Measurements from ENCODE around the gene RNU6-9. TPM values are rescaled to one million over a fixed set of nuclear protein-coding genes. Genes with fewer than 3 reads are reported as not detected.

RNU6-9 gene
- total RNA-seq, 1 donor from 2014 or later = not detected

- H3K4me1 ChIP-seq = peaks cover 28% of the 10 kb centered on the region
- H3K9me3 ChIP-seq = no peaks in the 10 kb centered on the region
- no peak overlapping the region for H3K27ac ChIP-seq
- H3K36me3 ChIP-seq = peaks cover 8% of the 10 kb centered on the region
- TF ChIP-seq, protein P1, sequence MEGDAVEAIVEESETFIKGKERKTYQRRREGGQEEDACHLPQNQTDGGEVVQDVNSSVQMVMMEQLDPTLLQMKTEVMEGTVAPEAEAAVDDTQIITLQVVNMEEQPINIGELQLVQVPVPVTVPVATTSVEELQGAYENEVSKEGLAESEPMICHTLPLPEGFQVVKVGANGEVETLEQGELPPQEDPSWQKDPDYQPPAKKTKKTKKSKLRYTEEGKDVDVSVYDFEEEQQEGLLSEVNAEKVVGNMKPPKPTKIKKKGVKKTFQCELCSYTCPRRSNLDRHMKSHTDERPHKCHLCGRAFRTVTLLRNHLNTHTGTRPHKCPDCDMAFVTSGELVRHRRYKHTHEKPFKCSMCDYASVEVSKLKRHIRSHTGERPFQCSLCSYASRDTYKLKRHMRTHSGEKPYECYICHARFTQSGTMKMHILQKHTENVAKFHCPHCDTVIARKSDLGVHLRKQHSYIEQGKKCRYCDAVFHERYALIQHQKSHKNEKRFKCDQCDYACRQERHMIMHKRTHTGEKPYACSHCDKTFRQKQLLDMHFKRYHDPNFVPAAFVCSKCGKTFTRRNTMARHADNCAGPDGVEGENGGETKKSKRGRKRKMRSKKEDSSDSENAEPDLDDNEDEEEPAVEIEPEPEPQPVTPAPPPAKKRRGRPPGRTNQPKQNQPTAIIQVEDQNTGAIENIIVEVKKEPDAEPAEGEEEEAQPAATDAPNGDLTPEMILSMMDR (IDR thresholded peaks at IDR 0.05) = no peak
- no peak overlapping the region for H3K4me3 ChIP-seq
- ATAC-seq (no peak), DNase-seq (no peak)
- H3K27me3 ChIP-seq = no peaks in the 10 kb centered on the region
- intact Hi-C loops (cut with DNase I) = no loop called here
Observed at GRCh38 chr19:929891-930258, 36.6 kb downstream of the RNU6-9 start.

DNA sequence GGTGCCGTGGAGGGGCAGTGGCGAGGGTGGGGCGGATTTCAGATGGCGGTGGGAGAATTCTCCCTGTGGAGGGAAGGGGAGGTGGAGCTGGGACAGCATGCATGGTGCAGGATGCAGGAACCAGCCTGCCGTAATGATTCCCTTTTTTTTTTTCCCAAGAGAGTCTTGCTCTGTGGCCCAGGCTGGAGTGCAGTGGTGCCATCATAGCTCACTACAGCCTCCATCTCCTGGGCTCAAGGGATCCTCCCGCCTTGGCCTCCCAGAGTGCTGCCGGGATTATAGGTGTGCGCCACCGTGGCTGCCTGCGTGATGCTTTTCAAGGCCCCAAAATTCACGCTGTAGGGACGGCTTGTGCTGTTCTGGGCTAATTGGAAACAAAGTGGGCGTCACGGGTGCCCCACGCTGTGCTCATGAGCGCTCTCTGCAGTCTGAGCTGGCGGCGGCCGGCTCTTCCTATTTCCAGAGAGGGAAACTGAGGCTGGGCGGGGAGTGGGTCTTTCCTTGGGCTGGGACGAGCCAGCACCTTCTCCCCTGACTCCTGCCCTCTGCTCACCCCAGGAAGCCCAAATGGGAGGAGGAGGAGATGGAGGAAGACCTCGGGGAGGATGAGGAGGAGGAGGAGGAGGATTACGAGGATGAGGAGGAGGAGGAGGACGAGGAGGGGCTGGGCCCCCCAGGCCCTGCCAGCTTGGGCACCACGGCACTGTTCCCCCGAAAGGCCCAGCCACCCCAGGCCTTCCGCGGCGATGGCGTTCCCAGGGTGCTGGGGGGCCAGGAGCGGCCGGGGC is 38.8 kb downstream of the RNU6-9 start:
- DNase-seq = no peak
- Histone ChIP-seq H3K36me3 (peaks cover 8% of the 10 kb centered on the region), H3K4me3 (no peak overlapping the region), H3K4me1 (peaks cover 35% of the 10 kb centered on the region), H3K27ac (peak overlapping the region; percentile 72), H3K27me3 (no peaks in the 10 kb centered on the region), H3K9me3 (no peaks in the 10 kb centered on the region)
- intact Hi-C loops (cut with DNase I) = no loop called here
- TF ChIP-seq, protein P1 (IDR thresholded peaks at IDR 0.05) = no peak
- no peak for ATAC-seq

DNA sequence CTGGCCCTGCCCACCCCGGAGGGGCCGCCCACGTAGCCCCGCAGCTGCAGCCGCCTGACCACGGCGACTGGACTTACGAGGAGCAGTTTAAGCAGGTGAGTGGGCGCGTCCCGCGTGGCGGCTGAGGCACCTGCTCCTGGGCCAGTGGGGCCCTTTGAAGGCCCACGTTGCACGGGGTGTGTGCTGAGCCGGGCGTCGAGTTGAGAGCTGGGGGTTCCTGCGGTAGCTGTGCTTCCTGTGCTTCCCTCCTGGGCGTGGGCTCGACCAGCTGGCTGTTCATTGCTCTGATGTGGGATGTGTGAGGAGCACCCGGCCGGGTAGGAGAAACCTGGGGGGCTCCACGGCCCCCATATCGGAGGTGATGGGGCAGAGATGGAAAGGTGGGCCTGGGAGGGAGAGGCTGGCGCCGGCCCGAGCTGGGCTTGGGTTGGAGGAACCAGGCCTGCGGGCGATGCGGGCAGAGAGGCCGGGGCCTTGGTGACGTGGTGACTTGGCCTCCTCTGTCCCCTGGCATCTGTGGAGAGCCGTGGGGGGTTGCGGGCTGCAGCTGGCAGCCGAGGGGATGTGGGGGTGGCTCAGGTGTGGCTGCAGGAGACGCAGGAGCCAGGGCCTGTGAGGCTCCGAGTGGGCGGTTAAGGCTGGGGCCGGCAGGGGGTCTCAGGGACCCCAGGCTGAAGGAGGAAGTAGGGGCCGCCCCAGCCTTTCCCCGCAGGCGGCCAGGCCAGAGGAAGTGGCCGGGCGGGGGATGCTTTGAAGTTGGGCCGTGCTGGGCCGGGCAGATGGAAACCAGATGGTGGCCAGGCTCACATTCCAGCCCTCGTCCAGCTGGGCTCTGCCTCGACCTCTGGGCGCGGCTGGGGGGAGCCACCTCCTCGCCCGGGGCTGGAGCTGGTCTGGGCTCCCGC is 39.6 kb downstream of the RNU6-9 start:
- TF ChIP-seq, protein P1 (IDR thresholded peaks at IDR 0.05) = no peak
- peaks cover 8% of the 10 kb centered on the region for H3K36me3 ChIP-seq
- peak overlapping the region; percentile 72 for H3K27ac ChIP-seq
- H3K9me3 ChIP-seq = no peaks in the 10 kb centered on the region
- intact Hi-C loops (cut with DNase I) = no loop called here
- peaks cover 35% of the 10 kb centered on the region for H3K4me1 ChIP-seq
- H3K4me3 ChIP-seq = no peak overlapping the region
- H3K27me3 ChIP-seq = no peaks in the 10 kb centered on the region
- ATAC-seq (peak; percentile 34), DNase-seq (peak; percentile 77)

- DNase-seq (no peak), ATAC-seq (no peak)
- Histone ChIP-seq H3K4me3 (no peak overlapping the region), H3K4me1 (peaks cover 35% of the 10 kb centered on the region), H3K27ac (peak overlapping the region; percentile 72), H3K36me3 (peaks cover 8% of the 10 kb centered on the region), H3K9me3 (no peaks in the 10 kb centered on the region), H3K27me3 (no peaks in the 10 kb centered on the region)
- intact Hi-C loops (cut with DNase I) = no loop called here
- TF ChIP-seq, protein P1 (IDR thresholded peaks at IDR 0.05) = no peak
Observed at GRCh38 chr19:933553-933882, 40.2 kb downstream of the RNU6-9 start.

DNA sequence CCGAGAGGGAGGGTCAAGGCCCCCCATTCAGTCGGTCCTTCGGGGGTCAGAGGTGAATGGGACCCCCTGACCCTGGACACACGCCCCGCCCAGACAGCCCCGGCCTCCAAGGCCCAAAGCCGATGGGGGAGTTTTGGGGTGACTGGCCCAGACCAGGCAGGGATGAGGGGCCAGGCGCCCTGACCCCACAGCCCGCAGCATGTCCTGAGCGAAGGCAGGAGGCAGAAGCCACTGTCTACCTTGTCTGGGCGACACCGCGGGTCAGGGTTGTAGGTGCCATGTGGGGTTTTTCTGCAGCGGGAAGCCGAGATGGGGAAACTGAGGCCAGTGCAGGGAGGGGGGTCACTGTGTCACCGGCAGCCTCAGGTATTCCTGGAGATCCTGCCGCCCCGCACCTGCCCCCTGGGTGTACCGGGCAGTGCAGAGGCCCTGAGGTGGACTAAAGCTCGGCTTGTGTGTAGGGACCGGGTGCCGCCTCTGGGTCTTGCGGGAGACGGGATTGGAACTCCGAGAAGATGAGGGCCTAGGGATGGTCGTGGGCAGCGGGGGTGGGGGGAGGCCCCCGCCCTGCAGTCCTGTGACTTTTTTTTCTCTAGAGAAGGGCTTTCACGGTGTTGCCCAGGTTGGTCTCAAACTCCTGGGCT is 41.0 kb downstream of the RNU6-9 start:
- DNase-seq (no peak), ATAC-seq (no peak)
- TF ChIP-seq, protein P1 (IDR thresholded peaks at IDR 0.05) = no peak
- no peaks in the 10 kb centered on the region for H3K9me3 ChIP-seq
- H3K27me3 ChIP-seq = no peaks in the 10 kb centered on the region
- peaks cover 35% of the 10 kb centered on the region for H3K4me1 ChIP-seq
- H3K27ac ChIP-seq = peak overlapping the region; percentile 72
- peaks cover 8% of the 10 kb centered on the region for H3K36me3 ChIP-seq
- no peak overlapping the region for H3K4me3 ChIP-seq
- intact Hi-C loops (cut with DNase I) = no loop called here
